Ishikawa (cell line): Measurements from ENCODE around the gene PLK2.

Experiments
- EP300 ChIP-seq: IDR thresholded peaks from 2 replicates; pipeline ENCODE4 v1.6.1; 2012; ENCODE audit warnings: borderline replicate concordance
- RAD21 ChIP-seq: IDR thresholded peaks from 2 replicates; pipeline ENCODE4 v1.6.1; 2012; ENCODE audit warnings: low read depth
- YY1 ChIP-seq: IDR thresholded peaks from 2 replicates; pipeline ENCODE4 v1.6.1; 2012; ENCODE audit warnings: low read depth
- ZBTB7A ChIP-seq: IDR thresholded peaks from 2 replicates; pipeline ENCODE4 v1.6.1; 2012; ENCODE audit warnings: low read depth
- TF ChIP-seq, protein P1 (sequence below): IDR thresholded peaks from 2 replicates; pipeline ENCODE4 v1.6.1; 2012; ENCODE audit warnings: low read depth, mild to moderate bottlenecking
- TF ChIP-seq, protein P2 (sequence below): IDR thresholded peaks from 2 replicates; pipeline ENCODE4 v1.6.1; 2012

- TF ChIP-seq, protein P1, sequence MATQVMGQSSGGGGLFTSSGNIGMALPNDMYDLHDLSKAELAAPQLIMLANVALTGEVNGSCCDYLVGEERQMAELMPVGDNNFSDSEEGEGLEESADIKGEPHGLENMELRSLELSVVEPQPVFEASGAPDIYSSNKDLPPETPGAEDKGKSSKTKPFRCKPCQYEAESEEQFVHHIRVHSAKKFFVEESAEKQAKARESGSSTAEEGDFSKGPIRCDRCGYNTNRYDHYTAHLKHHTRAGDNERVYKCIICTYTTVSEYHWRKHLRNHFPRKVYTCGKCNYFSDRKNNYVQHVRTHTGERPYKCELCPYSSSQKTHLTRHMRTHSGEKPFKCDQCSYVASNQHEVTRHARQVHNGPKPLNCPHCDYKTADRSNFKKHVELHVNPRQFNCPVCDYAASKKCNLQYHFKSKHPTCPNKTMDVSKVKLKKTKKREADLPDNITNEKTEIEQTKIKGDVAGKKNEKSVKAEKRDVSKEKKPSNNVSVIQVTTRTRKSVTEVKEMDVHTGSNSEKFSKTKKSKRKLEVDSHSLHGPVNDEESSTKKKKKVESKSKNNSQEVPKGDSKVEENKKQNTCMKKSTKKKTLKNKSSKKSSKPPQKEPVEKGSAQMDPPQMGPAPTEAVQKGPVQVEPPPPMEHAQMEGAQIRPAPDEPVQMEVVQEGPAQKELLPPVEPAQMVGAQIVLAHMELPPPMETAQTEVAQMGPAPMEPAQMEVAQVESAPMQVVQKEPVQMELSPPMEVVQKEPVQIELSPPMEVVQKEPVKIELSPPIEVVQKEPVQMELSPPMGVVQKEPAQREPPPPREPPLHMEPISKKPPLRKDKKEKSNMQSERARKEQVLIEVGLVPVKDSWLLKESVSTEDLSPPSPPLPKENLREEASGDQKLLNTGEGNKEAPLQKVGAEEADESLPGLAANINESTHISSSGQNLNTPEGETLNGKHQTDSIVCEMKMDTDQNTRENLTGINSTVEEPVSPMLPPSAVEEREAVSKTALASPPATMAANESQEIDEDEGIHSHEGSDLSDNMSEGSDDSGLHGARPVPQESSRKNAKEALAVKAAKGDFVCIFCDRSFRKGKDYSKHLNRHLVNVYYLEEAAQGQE, result no peak
- TF ChIP-seq RAD21 (no peak), EP300 (no peak), ZBTB7A (no peak), YY1 (no peak)
- TF ChIP-seq, protein P2, sequence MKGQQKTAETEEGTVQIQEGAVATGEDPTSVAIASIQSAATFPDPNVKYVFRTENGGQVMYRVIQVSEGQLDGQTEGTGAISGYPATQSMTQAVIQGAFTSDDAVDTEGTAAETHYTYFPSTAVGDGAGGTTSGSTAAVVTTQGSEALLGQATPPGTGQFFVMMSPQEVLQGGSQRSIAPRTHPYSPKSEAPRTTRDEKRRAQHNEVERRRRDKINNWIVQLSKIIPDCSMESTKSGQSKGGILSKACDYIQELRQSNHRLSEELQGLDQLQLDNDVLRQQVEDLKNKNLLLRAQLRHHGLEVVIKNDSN, result no peak
Observed at GRCh38 chr5:58450811-58451629, 8.9 kb downstream of the PLK2 start.
